ENCODE results near the gene TAS1R3. TPM values are rescaled to one million over a fixed set of nuclear protein-coding genes. Genes with fewer than 3 reads are reported as not detected.
A peak's percentile ranks its signal among the peaks of the same experiment; 100 is the strongest.

TAS1R3 gene
- polyA plus RNA-seq, 1 donor from 2014 or later = 1.0 TPM

GRCh38 chr1:1298861-1299685 lies 32.0 kb upstream of the TAS1R3 start:
- Histone ChIP-seq H3K27ac (ENCODE audit: low read length) (no peak overlapping the region), H3F3A (ENCODE audit: insufficient read depth, low read length, poor library complexity, severe bottlenecking) (no peaks in the 10 kb centered on the region), H3K9me3 (ENCODE audit: low read length) (no peaks in the 10 kb centered on the region), H3K9me2 (ENCODE audit: insufficient read depth, low read length) (no peaks in the 10 kb centered on the region), H3K79me2 (replicated peaks; ENCODE audit: insufficient read depth, low read length) (peaks cover 2% of the 10 kb centered on the region), H3K4me2 (ENCODE audit: low read length) (no peak overlapping the region), H3K9ac (ENCODE audit: low read length) (no peak overlapping the region), H2AFZ (ENCODE audit: low read depth, low read length) (no peak overlapping the region), H4K20me1 (ENCODE audit: insufficient read depth) (peaks cover 2% of the 10 kb centered on the region), H3K27me3 (ENCODE audit: insufficient read depth, low read depth, low read length) (no peaks in the 10 kb centered on the region), H3K36me3 (ENCODE audit: insufficient read depth, low read length) (no peaks in the 10 kb centered on the region), H3K4me3 (ENCODE audit: low read length) (no peak overlapping the region)
- TF ChIP-seq POLR2AphosphoS5 (IDR thresholded peaks at IDR 0.05) (no peak), RAD21 (conservative IDR thresholded peaks at IDR 0.05) (no peak)

DNA sequence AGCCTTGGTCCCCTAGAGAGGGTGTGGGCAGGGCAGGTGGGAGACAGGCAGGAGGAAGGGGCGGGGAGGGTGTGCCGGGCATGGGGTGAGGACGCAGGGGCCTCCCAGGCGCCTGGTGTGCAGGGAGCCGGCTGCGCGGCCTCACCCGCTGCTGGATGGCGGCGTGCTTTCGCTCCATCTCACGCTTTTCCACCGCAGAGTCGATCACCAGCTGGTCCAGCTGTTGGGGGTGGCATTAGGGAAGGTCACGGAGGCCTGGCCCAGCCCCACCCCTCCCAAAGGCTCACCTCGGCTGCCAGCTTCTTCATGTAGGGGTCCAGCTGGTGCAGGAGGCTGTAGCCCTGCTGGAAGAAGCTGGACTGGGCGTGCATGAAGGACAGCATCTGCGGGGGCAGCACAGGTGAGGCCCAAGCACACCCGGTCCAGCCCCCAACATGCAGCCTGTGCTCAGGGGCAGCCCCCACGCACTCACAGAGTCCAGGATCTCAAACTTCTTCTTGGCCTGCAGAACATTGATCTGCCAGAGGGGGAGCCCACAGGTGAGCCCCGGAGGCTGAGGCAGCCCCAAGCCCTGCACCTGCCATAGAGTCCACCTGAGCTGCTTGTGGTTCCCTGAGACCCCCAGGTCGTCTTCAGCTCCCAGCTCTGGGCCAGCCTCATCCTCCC lies 31.3 kb upstream of the TAS1R3 start:
- no peaks in the 10 kb centered on the region for H3K9me3 ChIP-seq (ENCODE audit: low read length)
- no peaks in the 10 kb centered on the region for H3K27me3 ChIP-seq (ENCODE audit: insufficient read depth, low read depth, low read length)
- no peaks in the 10 kb centered on the region for H3K9me2 ChIP-seq (ENCODE audit: insufficient read depth, low read length)
- no peak overlapping the region for H3K27ac ChIP-seq (ENCODE audit: low read length)
- no peak overlapping the region for H3K4me3 ChIP-seq (ENCODE audit: low read length)
- no peaks in the 10 kb centered on the region for H3K36me3 ChIP-seq (ENCODE audit: insufficient read depth, low read length)
- no peak overlapping the region for H2AFZ ChIP-seq (ENCODE audit: low read depth, low read length)
- no peak overlapping the region for H3K4me2 ChIP-seq (ENCODE audit: low read length)
- H3K79me2 ChIP-seq (replicated peaks; ENCODE audit: insufficient read depth, low read length) = peaks cover 9% of the 10 kb centered on the region
- H3K9ac ChIP-seq (ENCODE audit: low read length) = no peak overlapping the region
- H3F3A ChIP-seq (ENCODE audit: insufficient read depth, low read length, poor library complexity, severe bottlenecking) = no peaks in the 10 kb centered on the region
- TF ChIP-seq EZH2 (IDR thresholded peaks at IDR 0.05; ENCODE audit: borderline replicate concordance, insufficient read depth, low read length, poor library complexity, severe bottlenecking) = no peak
- TF ChIP-seq RAD21 (conservative IDR thresholded peaks at IDR 0.05) = no peak
- TF ChIP-seq, protein P1, sequence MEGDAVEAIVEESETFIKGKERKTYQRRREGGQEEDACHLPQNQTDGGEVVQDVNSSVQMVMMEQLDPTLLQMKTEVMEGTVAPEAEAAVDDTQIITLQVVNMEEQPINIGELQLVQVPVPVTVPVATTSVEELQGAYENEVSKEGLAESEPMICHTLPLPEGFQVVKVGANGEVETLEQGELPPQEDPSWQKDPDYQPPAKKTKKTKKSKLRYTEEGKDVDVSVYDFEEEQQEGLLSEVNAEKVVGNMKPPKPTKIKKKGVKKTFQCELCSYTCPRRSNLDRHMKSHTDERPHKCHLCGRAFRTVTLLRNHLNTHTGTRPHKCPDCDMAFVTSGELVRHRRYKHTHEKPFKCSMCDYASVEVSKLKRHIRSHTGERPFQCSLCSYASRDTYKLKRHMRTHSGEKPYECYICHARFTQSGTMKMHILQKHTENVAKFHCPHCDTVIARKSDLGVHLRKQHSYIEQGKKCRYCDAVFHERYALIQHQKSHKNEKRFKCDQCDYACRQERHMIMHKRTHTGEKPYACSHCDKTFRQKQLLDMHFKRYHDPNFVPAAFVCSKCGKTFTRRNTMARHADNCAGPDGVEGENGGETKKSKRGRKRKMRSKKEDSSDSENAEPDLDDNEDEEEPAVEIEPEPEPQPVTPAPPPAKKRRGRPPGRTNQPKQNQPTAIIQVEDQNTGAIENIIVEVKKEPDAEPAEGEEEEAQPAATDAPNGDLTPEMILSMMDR (IDR thresholded peaks at IDR 0.05; ENCODE audit: poor library complexity, severe bottlenecking) = peak; percentile 43
- TF ChIP-seq EP300 (conservative IDR thresholded peaks at IDR 0.05; ENCODE audit: poor library complexity, severe bottlenecking) = no peak
- H4K20me1 ChIP-seq (ENCODE audit: insufficient read depth) = peaks cover 2% of the 10 kb centered on the region

- Histone ChIP-seq H3K9me2 (ENCODE audit: insufficient read depth, low read length) (no peaks in the 10 kb centered on the region), H3K9me3 (ENCODE audit: low read length) (no peaks in the 10 kb centered on the region), H3K79me2 (replicated peaks; ENCODE audit: insufficient read depth, low read length) (peaks cover 15% of the 10 kb centered on the region), H3K4me3 (ENCODE audit: low read length) (no peak overlapping the region), H3K27ac (ENCODE audit: low read length) (no peak overlapping the region), H3K27me3 (ENCODE audit: insufficient read depth, low read depth, low read length) (no peaks in the 10 kb centered on the region), H3K36me3 (ENCODE audit: insufficient read depth, low read length) (no peaks in the 10 kb centered on the region), H3F3A (ENCODE audit: insufficient read depth, low read length, poor library complexity, severe bottlenecking) (no peaks in the 10 kb centered on the region), H4K20me1 (ENCODE audit: insufficient read depth) (peaks cover 2% of the 10 kb centered on the region), H3K4me2 (ENCODE audit: low read length) (no peak overlapping the region), H2AFZ (ENCODE audit: low read depth, low read length) (no peak overlapping the region), H3K9ac (ENCODE audit: low read length) (no peak overlapping the region)
- TF ChIP-seq EZH2 (IDR thresholded peaks at IDR 0.05; ENCODE audit: borderline replicate concordance, insufficient read depth, low read length, poor library complexity, severe bottlenecking) = no peak
- no peak for TF ChIP-seq RAD21 (conservative IDR thresholded peaks at IDR 0.05)
- TF ChIP-seq, protein P2, sequence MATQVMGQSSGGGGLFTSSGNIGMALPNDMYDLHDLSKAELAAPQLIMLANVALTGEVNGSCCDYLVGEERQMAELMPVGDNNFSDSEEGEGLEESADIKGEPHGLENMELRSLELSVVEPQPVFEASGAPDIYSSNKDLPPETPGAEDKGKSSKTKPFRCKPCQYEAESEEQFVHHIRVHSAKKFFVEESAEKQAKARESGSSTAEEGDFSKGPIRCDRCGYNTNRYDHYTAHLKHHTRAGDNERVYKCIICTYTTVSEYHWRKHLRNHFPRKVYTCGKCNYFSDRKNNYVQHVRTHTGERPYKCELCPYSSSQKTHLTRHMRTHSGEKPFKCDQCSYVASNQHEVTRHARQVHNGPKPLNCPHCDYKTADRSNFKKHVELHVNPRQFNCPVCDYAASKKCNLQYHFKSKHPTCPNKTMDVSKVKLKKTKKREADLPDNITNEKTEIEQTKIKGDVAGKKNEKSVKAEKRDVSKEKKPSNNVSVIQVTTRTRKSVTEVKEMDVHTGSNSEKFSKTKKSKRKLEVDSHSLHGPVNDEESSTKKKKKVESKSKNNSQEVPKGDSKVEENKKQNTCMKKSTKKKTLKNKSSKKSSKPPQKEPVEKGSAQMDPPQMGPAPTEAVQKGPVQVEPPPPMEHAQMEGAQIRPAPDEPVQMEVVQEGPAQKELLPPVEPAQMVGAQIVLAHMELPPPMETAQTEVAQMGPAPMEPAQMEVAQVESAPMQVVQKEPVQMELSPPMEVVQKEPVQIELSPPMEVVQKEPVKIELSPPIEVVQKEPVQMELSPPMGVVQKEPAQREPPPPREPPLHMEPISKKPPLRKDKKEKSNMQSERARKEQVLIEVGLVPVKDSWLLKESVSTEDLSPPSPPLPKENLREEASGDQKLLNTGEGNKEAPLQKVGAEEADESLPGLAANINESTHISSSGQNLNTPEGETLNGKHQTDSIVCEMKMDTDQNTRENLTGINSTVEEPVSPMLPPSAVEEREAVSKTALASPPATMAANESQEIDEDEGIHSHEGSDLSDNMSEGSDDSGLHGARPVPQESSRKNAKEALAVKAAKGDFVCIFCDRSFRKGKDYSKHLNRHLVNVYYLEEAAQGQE (IDR thresholded peaks at IDR 0.05; ENCODE audit: borderline replicate concordance) = no peak
Observed at GRCh38 chr1:1300352-1300739, 30.7 kb upstream of the TAS1R3 start.

Measured in neural cell (in vitro differentiated cells).